Activated T-helper 1 cell treated with anti-CD3 and anti-CD28 coated beads, Interleukin-12 subunit alpha, Interleukin-12 subunit beta, Interleukin-2, Interleukin-4 antibody, amounts not matched to agents 30 ng/mL and 10 ng/mL and 1 ng/mL, durations not matched to agents 14 hours and 24 hours and 36 hours (primary cell): ENCODE results near the gene GSTK1. TPM values are rescaled to one million over a fixed set of nuclear protein-coding genes. Genes with fewer than 3 reads are reported as not detected.
"Not testable (repeated sequence)": the region's sequence is repeated elsewhere in the genome, so short reads cannot be mapped to it uniquely, and the experiment has no call there.

Experiments used
- DNase-seq: peaks from one replicate; pipeline ENCODE4 v3.0.0; 2021; ENCODE audit warnings: low spot score
- H3K27ac Mint-ChIP-seq: one replicate; pipeline ENCODE4 v1.8.0; 2021; ENCODE audit warnings: mild to moderate bottlenecking, mixed read lengths
- H3K27me3 Mint-ChIP-seq: one replicate; pipeline ENCODE4 v1.8.0; 2022; ENCODE audit warnings: mild to moderate bottlenecking, moderate library complexity, mixed read lengths; ENCODE audit not compliant: insufficient read depth
- H3K36me3 Mint-ChIP-seq: one replicate; pipeline ENCODE4 v1.8.0; 2021; ENCODE audit warnings: low read depth, mixed read lengths
- H3K4me1 Mint-ChIP-seq: one replicate; pipeline ENCODE4 v1.8.0; 2021; ENCODE audit warnings: low read depth, mixed read lengths
- H3K4me3 Mint-ChIP-seq: one replicate; pipeline ENCODE4 v1.8.0; 2021; ENCODE audit warnings: mild to moderate bottlenecking, moderate library complexity, mixed read lengths
- H3K9me3 Mint-ChIP-seq: one replicate; pipeline ENCODE4 v1.8.0; 2021; ENCODE audit warnings: mixed read lengths
- intact Hi-C: fragments of 100-400 bp; cut with micrococcal nuclease; formaldehyde crosslinking; loops from one replicate; pipeline ENCODE4 v1.15.1; 2024
- total RNA-seq: library from RNA; stranded (reverse); gene quantifications from 2 replicates; pipeline ENCODE4 v1.2.3, GENCODE V29; 2022

The GSTK1 gene
- total RNA-seq, result 134 and 135 TPM in 2 replicates

GRCh38 chr7:143263266-143264195 is at the start of gene GSTK1:
Gene GSTK1, plus strand, starts transcription at chr7:143263441. Its CDS starts 73 bp downstream, at chr7:143263514.
- peak within 1 kb of the TSS; percentile 94 for H3K27ac Mint-ChIP-seq
- intact Hi-C loops, result loop anchor here (1.0 to 5.0 kb wide), 6 partner anchors 15 to 456 kb away; partner anchors contain the start of genes CASP2 and ZYX
- no peaks in the 10 kb centered on the region for H3K9me3 Mint-ChIP-seq
- peak; percentile 81 for DNase-seq
- H3K4me1 Mint-ChIP-seq, result peaks cover 67% of the 10 kb centered on the region
- no peaks in the 10 kb centered on the region for H3K27me3 Mint-ChIP-seq
- peak within 1 kb of the TSS; percentile 98 for H3K4me3 Mint-ChIP-seq
- H3K36me3 Mint-ChIP-seq, result peaks cover 48% of the 10 kb centered on the region

DNA sequence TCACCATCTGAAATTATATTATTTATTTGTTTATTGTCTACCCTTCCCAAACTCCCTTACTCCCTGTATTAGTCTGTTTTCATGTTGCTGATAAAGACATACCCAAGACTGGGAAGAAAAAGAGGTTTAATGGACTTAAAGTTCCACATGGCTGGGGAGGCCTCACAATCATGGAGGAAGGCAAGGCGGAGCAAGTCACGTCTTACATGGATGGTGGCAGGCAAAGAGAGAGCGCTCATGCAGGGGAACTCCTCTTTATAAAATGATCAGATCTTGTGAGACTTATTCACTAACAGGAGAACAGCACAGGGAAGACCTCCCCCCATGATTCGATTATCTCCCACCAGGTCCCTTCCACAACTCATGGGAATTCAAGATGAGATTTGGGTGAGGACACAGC is 49.8 kb upstream of the GSTK1 start:
- not testable (repeated sequence) for H3K9me3 Mint-ChIP-seq, H3K27me3 Mint-ChIP-seq, H3K4me1 Mint-ChIP-seq, DNase-seq, H3K27ac Mint-ChIP-seq, H3K4me3 Mint-ChIP-seq, H3K36me3 Mint-ChIP-seq
- intact Hi-C loops, result loop anchor here (10.0 kb wide), 3 partner anchors 579 to 889 kb away; no protein-coding TSS in a partner anchor

DNA sequence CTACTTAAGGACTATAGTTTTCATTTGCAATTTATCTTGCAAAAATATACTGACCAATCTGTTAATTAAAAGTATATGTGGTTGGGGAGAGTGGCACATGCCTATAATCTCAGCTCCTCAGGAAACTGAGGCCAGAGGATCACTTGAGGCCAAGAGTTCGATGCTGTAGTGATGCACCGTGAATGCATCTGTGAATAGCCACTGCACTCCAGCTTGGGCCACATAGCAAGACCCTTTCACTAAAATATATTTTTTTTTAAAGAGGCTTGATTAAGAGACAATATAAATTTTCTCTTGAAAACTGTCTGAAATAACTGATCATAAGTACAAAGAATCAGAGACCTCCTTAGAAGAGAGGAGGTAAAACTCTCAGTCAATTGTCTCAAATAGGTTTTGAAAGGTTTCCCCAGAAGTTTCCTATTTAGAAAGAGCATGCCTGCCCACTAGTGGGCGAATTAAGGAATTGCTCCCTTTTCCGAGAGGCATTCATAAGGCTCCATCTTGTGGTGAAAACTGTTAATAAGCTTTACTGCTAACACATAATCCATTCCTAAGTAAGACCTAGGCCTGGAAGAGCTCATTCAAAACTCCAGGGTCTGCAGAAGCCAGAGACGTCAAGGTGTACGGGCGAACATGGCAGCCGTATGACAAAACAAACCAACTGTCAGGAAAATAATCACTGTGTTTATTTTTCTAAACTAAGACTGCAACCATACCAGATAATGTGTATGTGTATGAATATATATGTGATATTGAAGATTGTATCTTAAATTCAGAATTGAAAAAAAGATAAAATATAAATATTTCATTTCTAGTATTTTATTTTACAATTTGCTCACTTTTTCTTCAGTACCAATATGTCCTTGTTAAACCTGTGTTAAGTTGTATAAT is 48.2 kb upstream of the GSTK1 start:
- intact Hi-C loops, result loop anchor here (1.0 to 10.0 kb wide), 9 partner anchors 207 to 890 kb away; no protein-coding TSS in a partner anchor
- peaks cover 14% of the 10 kb centered on the region for H3K27me3 Mint-ChIP-seq
- DNase-seq, result peak; percentile 57
- no peaks in the 10 kb centered on the region for H3K4me1 Mint-ChIP-seq
- H3K36me3 Mint-ChIP-seq, result no peaks in the 10 kb centered on the region
- no peak overlapping the region for H3K4me3 Mint-ChIP-seq
- H3K9me3 Mint-ChIP-seq, result no peaks in the 10 kb centered on the region
- H3K27ac Mint-ChIP-seq, result no peak overlapping the region

- peaks cover 14% of the 10 kb centered on the region for H3K27me3 Mint-ChIP-seq
- no peaks in the 10 kb centered on the region for H3K4me1 Mint-ChIP-seq
- H3K4me3 Mint-ChIP-seq, result no peak overlapping the region
- no peak overlapping the region for H3K27ac Mint-ChIP-seq
- no peaks in the 10 kb centered on the region for H3K36me3 Mint-ChIP-seq
- DNase-seq, result no peak
- H3K9me3 Mint-ChIP-seq, result no peaks in the 10 kb centered on the region
- intact Hi-C loops, result loop anchor here (5.0 to 10.0 kb wide), 5 partner anchors 581 to 891 kb away; no protein-coding TSS in a partner anchor
These were observed 47.1 kb upstream of the GSTK1 start for GRCh38 chr7:143216151-143216550.

DNA sequence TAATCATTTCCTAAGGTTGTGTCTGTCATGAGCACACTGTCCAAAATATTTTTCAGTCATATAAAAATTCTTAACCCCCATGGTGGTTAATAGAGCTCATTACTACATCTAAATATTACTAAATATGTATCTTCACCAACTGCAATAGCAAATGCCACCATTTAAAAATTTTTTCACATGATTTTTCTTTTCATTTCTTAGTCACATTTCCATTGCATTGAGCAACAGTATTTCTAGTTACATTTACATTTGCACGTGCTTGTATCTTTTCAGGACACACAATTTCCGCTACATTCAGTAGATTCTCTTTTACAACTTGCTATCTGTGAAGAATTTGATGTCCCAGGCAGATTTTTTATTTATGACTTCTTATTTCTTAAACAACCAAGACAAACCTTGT is 46.6 kb upstream of the GSTK1 start:
- H3K4me3 Mint-ChIP-seq, result no peak overlapping the region
- no peaks in the 10 kb centered on the region for H3K9me3 Mint-ChIP-seq
- intact Hi-C loops, result loop anchor here (5.0 to 10.0 kb wide), 5 partner anchors 582 to 892 kb away; no protein-coding TSS in a partner anchor
- no peaks in the 10 kb centered on the region for H3K4me1 Mint-ChIP-seq
- no peak for DNase-seq
- H3K27ac Mint-ChIP-seq, result no peak overlapping the region
- H3K36me3 Mint-ChIP-seq, result no peaks in the 10 kb centered on the region
- H3K27me3 Mint-ChIP-seq, result peaks cover 19% of the 10 kb centered on the region

DNA sequence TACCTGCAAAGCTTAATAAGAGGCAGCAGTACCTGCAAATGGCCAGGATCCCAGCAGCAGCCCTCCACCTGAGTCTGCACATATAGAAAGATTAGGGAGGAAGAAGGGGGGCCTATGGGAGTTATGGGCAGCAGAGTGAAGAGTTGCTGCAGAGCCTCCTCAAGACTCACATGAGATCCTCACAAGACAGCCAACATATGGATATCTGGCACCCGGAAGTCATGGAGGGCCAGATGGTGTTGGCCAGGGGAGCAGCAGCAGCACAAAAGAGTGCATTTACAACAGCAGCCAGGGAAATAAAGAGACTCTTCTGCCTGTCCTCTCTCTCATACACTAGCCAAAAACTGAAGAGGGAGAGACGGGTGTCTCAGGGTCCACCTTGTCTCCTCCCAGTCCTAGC is 45.4 kb upstream of the GSTK1 start:
- intact Hi-C loops, result loop anchor here (5.0 to 10.0 kb wide), 5 partner anchors 583 to 893 kb away; no protein-coding TSS in a partner anchor
- Mint-ChIP-seq H3K4me1 (no peaks in the 10 kb centered on the region), H3K4me3 (no peak overlapping the region), H3K27me3 (peaks cover 26% of the 10 kb centered on the region), H3K9me3 (no peaks in the 10 kb centered on the region), H3K27ac (no peak overlapping the region), H3K36me3 (no peaks in the 10 kb centered on the region)
- no peak for DNase-seq

DNA sequence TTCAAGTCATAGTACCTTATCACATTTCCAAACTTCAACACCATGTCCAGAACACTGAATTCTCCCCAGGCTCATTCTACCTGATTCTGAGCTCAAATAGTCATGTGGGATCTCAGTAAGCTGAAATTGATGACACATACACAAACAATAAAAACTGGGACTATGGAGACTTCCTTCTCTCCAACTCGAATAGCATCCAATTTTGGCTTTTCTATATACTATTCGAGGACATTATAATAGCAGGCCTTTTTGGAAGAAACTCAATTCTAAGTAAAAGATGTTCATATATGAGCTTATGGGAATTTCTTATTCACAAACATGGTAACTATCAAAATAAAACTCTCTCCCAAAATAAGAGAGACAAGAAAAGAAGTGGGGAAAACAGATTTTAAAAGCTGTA is 42.0 kb upstream of the GSTK1 start:
- peaks cover 38% of the 10 kb centered on the region for H3K27me3 Mint-ChIP-seq
- no peak for DNase-seq
- H3K27ac Mint-ChIP-seq, result no peak overlapping the region
- H3K36me3 Mint-ChIP-seq, result no peaks in the 10 kb centered on the region
- intact Hi-C loops, result no loop called here
- H3K9me3 Mint-ChIP-seq, result no peaks in the 10 kb centered on the region
- no peak overlapping the region for H3K4me3 Mint-ChIP-seq
- H3K4me1 Mint-ChIP-seq, result no peaks in the 10 kb centered on the region

DNA sequence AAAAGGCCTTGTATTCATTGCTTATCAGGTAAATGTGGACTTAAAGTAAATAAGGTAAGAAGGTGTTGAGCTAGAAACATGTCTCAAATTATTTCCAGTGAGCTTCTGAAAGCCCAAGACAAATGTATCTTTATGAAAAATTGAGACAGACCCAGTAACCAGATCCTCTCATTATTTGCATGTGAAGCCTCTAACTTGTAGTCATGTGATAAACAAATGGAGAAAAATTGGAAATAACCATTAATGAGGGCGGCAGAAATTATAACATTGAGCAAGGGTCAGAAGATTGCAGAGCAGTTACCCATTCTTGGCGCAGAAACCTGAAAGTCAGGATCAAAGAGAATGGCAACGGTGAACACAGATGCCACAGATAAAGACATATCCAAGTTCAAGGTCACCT is 41.5 kb upstream of the GSTK1 start, which contains the start of gene TAS2R40:
Gene TAS2R40, plus strand, starts transcription at position 301 of the 400 bp plus-strand sequence. Its CDS starts 42 bp downstream, at position 343.
- Mint-ChIP-seq H3K4me1 (no peaks in the 10 kb centered on the region), H3K4me3 (no peak within 1 kb of the TSS), H3K9me3 (no peaks in the 10 kb centered on the region), H3K27ac (no peak within 1 kb of the TSS), H3K27me3 (peaks cover 38% of the 10 kb centered on the region), H3K36me3 (no peaks in the 10 kb centered on the region)
- DNase-seq, result no peak
- intact Hi-C loops, result no loop called here

DNA sequence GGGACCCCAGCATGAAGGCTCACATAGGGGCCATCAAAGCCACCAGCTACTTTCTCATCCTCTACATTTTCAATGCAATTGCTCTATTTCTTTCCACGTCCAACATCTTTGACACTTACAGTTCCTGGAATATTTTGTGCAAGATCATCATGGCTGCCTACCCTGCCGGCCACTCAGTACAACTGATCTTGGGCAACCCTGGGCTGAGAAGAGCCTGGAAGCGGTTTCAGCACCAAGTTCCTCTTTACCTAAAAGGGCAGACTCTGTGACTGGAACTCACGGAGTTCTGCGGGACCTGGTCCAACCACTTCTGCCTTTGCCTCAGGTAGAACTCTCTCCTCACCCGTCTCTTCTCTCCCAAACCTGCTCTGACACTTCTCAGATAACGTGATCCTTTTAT is 40.5 kb upstream of the GSTK1 start:
- H3K36me3 Mint-ChIP-seq, result no peaks in the 10 kb centered on the region
- intact Hi-C loops, result no loop called here
- no peak for DNase-seq
- no peak overlapping the region for H3K27ac Mint-ChIP-seq
- no peaks in the 10 kb centered on the region for H3K4me1 Mint-ChIP-seq
- H3K27me3 Mint-ChIP-seq, result peaks cover 34% of the 10 kb centered on the region
- no peaks in the 10 kb centered on the region for H3K9me3 Mint-ChIP-seq
- no peak overlapping the region for H3K4me3 Mint-ChIP-seq

DNA sequence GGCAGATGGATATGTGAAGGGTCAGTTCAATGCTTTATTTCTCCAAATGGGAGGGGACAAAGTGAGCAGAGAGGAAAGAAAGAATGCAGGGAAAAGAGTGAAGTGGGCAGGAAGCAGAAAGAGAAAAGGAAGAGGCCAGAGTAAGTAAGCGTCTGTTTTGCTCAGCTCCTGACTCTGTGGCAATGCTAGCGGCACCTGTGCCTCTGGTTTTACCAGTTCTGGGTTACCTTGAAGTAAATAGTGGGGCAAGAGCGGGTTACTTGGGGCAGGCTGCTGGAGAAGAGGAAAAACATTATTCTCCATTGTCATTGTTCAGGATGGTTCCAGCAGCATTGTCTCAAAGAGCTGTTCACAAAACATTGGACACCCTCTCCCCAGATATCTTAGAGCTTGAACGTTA is 39.5 kb upstream of the GSTK1 start:
- H3K27me3 Mint-ChIP-seq, result peaks cover 30% of the 10 kb centered on the region
- H3K36me3 Mint-ChIP-seq, result no peaks in the 10 kb centered on the region
- DNase-seq, result no peak
- no peak overlapping the region for H3K4me3 Mint-ChIP-seq
- H3K27ac Mint-ChIP-seq, result no peak overlapping the region
- no peaks in the 10 kb centered on the region for H3K4me1 Mint-ChIP-seq
- no peaks in the 10 kb centered on the region for H3K9me3 Mint-ChIP-seq
- intact Hi-C loops, result no loop called here

GRCh38 chr7:143225047-143225446 is 38.2 kb upstream of the GSTK1 start:
- Mint-ChIP-seq H3K27ac (no peak overlapping the region), H3K27me3 (peaks cover 26% of the 10 kb centered on the region), H3K36me3 (no peaks in the 10 kb centered on the region), H3K4me1 (no peaks in the 10 kb centered on the region), H3K4me3 (no peak overlapping the region), H3K9me3 (no peaks in the 10 kb centered on the region)
- intact Hi-C loops, result no loop called here
- no peak for DNase-seq

DNA sequence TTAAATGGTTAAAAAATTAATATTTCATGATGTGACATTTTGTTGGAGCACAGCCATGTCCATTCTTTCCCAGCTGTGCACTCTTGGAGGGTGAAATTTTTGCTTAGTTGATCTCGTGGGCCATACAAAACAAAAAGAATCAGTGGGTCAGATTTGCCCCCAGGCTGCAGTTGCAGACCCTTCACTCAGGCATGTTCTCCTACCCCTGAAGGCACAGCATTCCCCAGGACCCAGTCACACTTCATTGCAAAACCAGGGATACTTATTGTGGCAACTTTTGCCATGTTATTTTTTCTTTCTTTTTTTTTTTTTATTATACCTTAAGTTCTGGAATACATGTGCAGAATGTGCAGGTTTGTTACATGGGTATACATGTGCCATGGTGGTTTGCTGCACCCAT is 35.4 kb upstream of the GSTK1 start:
- H3K9me3 Mint-ChIP-seq, result no peaks in the 10 kb centered on the region
- H3K4me3 Mint-ChIP-seq, result no peak overlapping the region
- DNase-seq, result no peak
- intact Hi-C loops, result no loop called here
- no peak overlapping the region for H3K27ac Mint-ChIP-seq
- H3K4me1 Mint-ChIP-seq, result no peaks in the 10 kb centered on the region
- H3K36me3 Mint-ChIP-seq, result no peaks in the 10 kb centered on the region
- H3K27me3 Mint-ChIP-seq, result peaks cover 18% of the 10 kb centered on the region
